ENCODE measurements around the gene GMNC. TPM values are rescaled to one million over a fixed set of nuclear protein-coding genes. Genes with fewer than 3 reads are reported as not detected.
"Not testable (repeated sequence)": the region's sequence is repeated elsewhere in the genome, so short reads cannot be mapped to it uniquely, and the experiment has no call there.

Gene GMNC
- total and polyA plus RNA-seq, 2 of the 13 experiments (the other 11 are each of a cell fraction or from before 2014, with no cell fraction given): not detected

- 0 out of 2 replicates have a peak, but pooled peaks have one; percentile 36 for TF ChIP-seq ZBTB33 (CRISPR knock-in tag; IDR thresholded peaks at IDR 0.05)
These were observed 15.4 kb upstream of the GMNC start (continued) for GRCh38 chr3:190877925-190878324.

- peak; percentile 54 for ATAC-seq
- H2AFZ ChIP-seq (ENCODE audit: low read length); H3K9me3 ChIP-seq (ENCODE audit: low read length); BruUV-seq (replicated peaks); H4K20me1 ChIP-seq (ENCODE audit: insufficient read depth, low read length); H3K27ac ChIP-seq (ENCODE audit: extremely low read length, insufficient read depth, low read length); H3K9ac ChIP-seq (ENCODE audit: insufficient read depth, low read depth, low read length); H3K4me2 ChIP-seq (ENCODE audit: low read depth, low read length); H3K27me3 ChIP-seq (ENCODE audit: control insufficient read depth in 1 of 2, insufficient read depth in 2 of 2, low read length in 2 of 2); FAIRE-seq; H3K79me2 ChIP-seq (ENCODE audit: insufficient read depth, low read length); DNase-seq (ENCODE audit: low spot score); H3K36me3 ChIP-seq (replicated peaks in 1 of 2; ENCODE audit: control insufficient read depth in 1 of 2, insufficient read depth in 2 of 2, low read length in 2 of 2); CTCF ChIA-PET (ENCODE audit: low intra/inter-chr PET ratio, low total read pairs); intact Hi-C loops (cut with micrococcal nuclease; ENCODE audit: unreplicated experiment); in situ Hi-C loops (cut with HindIII; ENCODE audit: extremely low pct_ligation_motif_present, low pct_unique_long_range_greater_than_20kb); POLR2A ChIA-PET; H3K4me3 ChIP-seq (replicated peaks in 1 of 3; ENCODE audit: insufficient read depth in 1 of 3, low read depth in 2 of 3, low read length in 3 of 3); H3K4me1 ChIP-seq (ENCODE audit: insufficient read depth, low read length): not testable (repeated sequence)
- WGBS (ENCODE audit: low lambda C conversion rate): 54% methylated on average over 2 of the region's 7 CpGs
These were observed 13.9 kb upstream of the GMNC start for GRCh38 chr3:190876433-190876832.

- H3K4me2 ChIP-seq (ENCODE audit: low read depth, low read length); H3K27ac ChIP-seq (ENCODE audit: extremely low read length, insufficient read depth, low read length); H3K9ac ChIP-seq (ENCODE audit: insufficient read depth, low read depth, low read length); H3K9me3 ChIP-seq (ENCODE audit: low read length); H3K4me1 ChIP-seq (ENCODE audit: insufficient read depth, low read length); H3K79me2 ChIP-seq (ENCODE audit: insufficient read depth, low read length); intact Hi-C loops (cut with micrococcal nuclease; ENCODE audit: unreplicated experiment); H3K4me3 ChIP-seq (replicated peaks in 1 of 3; ENCODE audit: insufficient read depth in 1 of 3, low read depth in 2 of 3, low read length in 3 of 3); H4K20me1 ChIP-seq (ENCODE audit: insufficient read depth, low read length); H2AFZ ChIP-seq (ENCODE audit: low read length); BruUV-seq (replicated peaks); CTCF ChIA-PET (ENCODE audit: low intra/inter-chr PET ratio, low total read pairs); POLR2A ChIA-PET; H3K27me3 ChIP-seq (ENCODE audit: control insufficient read depth in 1 of 2, insufficient read depth in 2 of 2, low read length in 2 of 2); DNase-seq (ENCODE audit: low spot score); ATAC-seq; in situ Hi-C loops (cut with HindIII; ENCODE audit: extremely low pct_ligation_motif_present, low pct_unique_long_range_greater_than_20kb); FAIRE-seq; H3K36me3 ChIP-seq (replicated peaks in 1 of 2; ENCODE audit: control insufficient read depth in 1 of 2, insufficient read depth in 2 of 2, low read length in 2 of 2): not testable (repeated sequence)
- 67% methylated on average over 5 of the region's 9 CpGs for WGBS (ENCODE audit: low lambda C conversion rate)
These were observed 12.6 kb upstream of the GMNC start for GRCh38 chr3:190875061-190875460.

Measured in HepG2 (cell line).